Stimulated activated CD4-positive, alpha-beta T cell treated with anti-CD3 and anti-CD28 coated beads, TNF-alpha, amount 100 ng/mL, for 1 hour (primary cell): Measurements from ENCODE around the gene PACC1.
"Not testable (repeated sequence)": the region's sequence is repeated elsewhere in the genome, so short reads cannot be mapped to it uniquely, and the experiment has no call there.

Source experiments
- DNase-seq, 3 donors: peaks; one replicate each; pipeline ENCODE4 v3.0.0-alpha.2; 2020; ENCODE audit warnings: low read depth in 3 of 3, low spot score in 1 of 3

The PACC1 gene

DNA sequence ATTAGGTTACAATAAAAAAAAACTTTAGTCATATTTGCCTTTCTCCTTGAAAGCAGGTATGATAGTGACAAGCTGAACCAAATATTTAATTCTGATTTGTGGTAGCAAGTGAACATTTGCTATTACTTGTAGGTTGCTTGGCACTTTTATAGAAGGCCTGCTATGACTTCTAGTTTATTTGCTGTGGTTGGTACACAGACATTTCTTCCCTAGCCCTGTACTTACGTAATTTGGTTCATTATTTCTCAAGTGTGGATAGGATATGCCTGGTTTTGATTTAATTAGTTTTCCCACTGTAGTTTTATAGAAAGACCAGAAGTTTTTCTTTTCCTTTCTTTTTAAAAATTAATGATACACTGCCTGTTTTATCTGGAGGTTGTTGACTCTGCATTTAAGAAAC, 73.6 kb downstream of the PACC1 start:
- DNase-seq, result no peak

DNA sequence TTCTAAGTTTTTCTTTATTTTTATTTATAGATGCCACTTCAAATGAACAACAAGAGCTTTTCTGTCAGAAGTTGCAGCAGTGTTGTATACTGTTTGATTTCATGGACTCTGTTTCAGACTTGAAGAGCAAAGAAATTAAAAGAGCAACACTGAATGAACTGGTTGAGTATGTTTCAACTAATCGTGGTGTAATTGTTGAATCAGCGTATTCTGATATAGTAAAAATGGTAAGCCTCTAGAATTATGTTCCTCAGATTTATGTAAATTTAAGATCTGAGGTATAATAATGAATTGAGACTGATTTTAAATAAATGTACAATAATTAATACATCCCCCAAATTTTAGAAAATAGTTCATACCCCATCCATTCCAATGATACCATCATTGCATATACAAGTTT, 85.6 kb downstream of the PACC1 start:
- DNase-seq, result no peak

DNA sequence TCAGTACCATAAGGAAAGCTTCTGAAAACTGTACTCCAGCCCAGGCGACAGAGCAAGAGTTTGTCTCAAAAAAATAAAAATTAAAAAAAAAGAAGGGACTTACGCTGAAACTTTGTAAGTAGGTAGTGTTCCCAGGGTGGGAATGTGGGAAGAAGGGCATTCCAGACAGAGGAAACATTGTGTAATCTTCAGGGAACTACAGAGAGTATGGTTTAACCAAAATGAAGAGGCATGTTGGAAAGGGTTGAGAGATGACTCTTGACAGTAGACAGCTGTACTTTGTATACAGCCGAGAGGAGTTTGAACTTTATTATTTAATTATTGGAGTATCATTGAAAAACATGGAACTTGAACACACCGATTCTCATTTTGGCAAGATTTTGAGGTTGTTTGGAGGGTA, 86.4 kb downstream of the PACC1 start:
- no peak for DNase-seq

DNA sequence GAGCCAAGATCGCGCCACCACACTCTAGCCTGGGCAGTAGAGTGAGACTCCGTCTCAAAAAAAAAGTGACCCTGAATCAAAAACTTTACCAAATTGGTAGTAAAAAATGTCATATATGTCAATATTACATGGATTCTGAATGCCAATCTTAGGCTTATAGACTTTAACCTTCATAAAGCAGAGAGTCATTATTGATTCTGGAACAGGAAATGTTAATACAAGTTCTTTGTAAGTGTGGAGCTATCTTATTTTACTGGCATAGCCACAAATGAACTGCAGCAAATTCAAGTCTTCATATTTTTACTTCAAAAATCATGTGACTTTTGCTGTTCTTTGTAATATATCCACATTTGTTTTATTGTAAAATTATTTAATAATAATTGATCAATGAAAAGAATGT, 88.1 kb downstream of the PACC1 start:
- no peak for DNase-seq

DNA sequence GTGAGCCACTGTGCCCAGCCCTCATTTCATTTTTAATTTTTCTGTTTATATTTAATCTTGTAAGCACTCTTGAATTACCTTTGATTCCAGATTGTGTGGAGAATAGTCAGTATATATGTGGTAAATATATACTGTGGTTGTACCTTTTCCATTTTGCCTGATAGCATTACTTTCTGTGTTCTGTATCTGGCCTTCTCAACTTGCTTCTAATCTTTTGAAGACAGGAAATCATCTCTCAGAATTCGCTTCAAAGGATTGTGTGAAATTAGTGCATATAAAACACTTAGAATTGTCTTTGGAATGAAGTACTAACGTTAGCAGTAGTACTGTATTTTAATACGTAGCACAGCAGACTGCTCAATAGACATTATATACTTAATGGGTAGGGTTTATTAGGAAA, 91.6 kb downstream of the PACC1 start:
- no peak for DNase-seq

DNA sequence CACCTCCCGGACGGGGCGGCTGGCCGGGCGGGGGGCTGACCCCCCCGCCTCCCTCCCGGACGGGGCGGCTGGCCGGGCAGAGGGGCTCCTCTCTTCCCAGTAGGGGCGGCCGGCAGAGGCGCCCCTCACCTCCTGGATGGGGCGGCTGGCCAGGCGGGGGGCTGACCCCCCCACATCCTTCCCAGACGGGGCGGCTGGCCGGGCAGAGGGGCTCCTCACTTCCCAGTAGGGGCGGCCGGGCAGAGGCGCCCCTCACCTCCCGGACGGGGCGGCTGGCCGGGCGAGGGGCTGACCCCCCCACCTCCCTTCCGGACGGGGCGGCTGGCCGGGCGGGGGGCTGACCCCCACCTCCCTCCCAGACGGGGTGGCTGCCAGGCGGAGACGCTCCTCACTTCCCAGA, 93.7 kb downstream of the PACC1 start:
- DNase-seq, result not testable (repeated sequence)

DNA sequence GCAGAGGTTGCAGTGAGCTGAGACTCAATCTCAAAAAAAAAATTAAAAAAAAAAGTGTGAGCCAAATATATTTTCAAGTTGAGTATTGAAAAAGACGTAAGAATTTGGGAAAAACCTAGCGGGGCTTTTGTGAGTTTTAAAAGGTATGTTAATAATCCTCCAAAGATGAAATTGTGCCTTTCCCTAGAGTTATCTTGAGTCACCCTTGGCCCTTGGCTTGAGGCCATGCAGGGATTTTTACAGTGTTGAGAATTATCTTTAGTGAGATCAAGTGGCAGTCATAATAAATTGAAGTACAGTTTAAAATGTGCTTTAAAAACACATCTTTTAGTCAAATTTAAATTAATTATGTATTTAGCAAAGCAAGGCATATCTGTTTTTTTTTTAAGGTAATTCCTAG, 96.8 kb downstream of the PACC1 start:
- no peak for DNase-seq

DNA sequence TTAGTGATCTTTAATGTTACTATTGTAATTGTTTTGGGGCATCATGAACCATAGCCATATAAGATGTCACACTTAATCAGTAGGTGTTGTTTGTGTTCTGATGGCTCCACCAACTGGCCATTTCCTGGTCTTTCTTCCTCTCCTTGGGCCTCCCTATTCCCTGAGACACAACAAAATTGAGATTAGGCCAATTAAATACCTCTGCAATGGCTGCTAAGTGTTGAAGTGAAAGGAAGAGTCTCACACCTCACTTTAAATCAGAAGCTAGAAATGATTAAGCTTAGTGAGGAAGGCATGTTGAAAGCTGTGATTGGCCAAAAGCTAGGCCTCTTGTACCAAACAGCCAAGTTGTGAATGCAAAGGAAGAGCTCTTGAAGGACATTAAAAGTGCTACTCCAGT, 98.8 kb downstream of the PACC1 start:
- DNase-seq, result no peak

DNA sequence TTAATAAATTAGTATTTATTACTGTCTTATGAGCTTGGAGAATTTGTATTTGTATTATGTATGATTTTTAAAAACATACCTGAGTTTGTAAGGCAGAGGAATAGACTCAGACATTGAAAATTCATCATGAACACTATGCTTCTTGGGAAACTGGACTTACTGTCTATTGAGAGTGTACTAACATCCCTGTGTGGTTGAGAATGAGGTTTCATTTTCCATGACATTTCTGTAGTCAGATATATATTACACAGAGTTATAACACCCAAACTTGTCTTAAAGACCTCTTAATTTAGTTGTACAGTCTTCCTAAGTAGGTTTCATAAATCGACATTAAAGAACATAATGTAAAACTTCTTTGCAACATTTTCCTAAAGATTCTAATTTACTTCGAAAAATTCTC, 99.5 kb downstream of the PACC1 start:
- DNase-seq, result no peak
